Smooth muscle cell (in vitro differentiated cells): ENCODE measurements around the gene NELL2. TPM values are rescaled to one million over a fixed set of nuclear protein-coding genes. Genes with fewer than 3 reads are reported as not detected.

Experiments used
- DNase-seq: peaks from one replicate; lab custom pipeline; 2025; ENCODE audit not compliant: unreplicated experiment; lab: John Stamatoyannopoulos, UW
- H2AFZ ChIP-seq: fragments of 200-600 bp; sonication (generic); 2 replicates; pipeline ENCODE4 v1.6.0; 2016; ENCODE audit warnings: antibody characterized with exemption, low read depth, mild to moderate bottlenecking
- H3F3A ChIP-seq: fragments of 200-600 bp; sonication (generic); 2 replicates; pipeline ENCODE4 v1.6.0; 2017; ENCODE audit warnings: antibody characterized with exemption, low read depth
- H3K27ac ChIP-seq: fragments of 200-600 bp; sonication (generic); 2 replicates; pipeline ENCODE4 v1.5.1; 2016; ENCODE audit warnings: low read depth, mild to moderate bottlenecking
- H3K27me3 ChIP-seq: fragments of 200-600 bp; sonication (generic); 2 replicates; pipeline ENCODE4 v1.6.1; 2016; ENCODE audit warnings: low read depth, mild to moderate bottlenecking
- H3K36me3 ChIP-seq: fragments of 200-600 bp; sonication (generic); 2 replicates; pipeline ENCODE4 v1.5.1; 2016; ENCODE audit warnings: low read depth
- H3K4me1 ChIP-seq: fragments of 200-600 bp; sonication (generic); 2 replicates; pipeline ENCODE4 v1.5.1; 2016; ENCODE audit warnings: low read depth
- H3K4me2 ChIP-seq: fragments of 200-600 bp; sonication (generic); 2 replicates; pipeline ENCODE4 v1.6.0; 2016; ENCODE audit warnings: mild to moderate bottlenecking
- H3K4me3 ChIP-seq: fragments of 200-600 bp; sonication (generic); 2 replicates; pipeline ENCODE4 v1.5.1; 2016; ENCODE audit warnings: mild to moderate bottlenecking
- H3K79me2 ChIP-seq: fragments of 200-600 bp; sonication (generic); 2 replicates; pipeline ENCODE4 v1.6.0; 2016; ENCODE audit warnings: low read depth, mild to moderate bottlenecking
- H3K9ac ChIP-seq: fragments of 200-600 bp; sonication (generic); 2 replicates; pipeline ENCODE4 v1.6.0; 2016; ENCODE audit warnings: low read depth
- H3K9me3 ChIP-seq: fragments of 200-600 bp; sonication (generic); replicated peaks from 2 replicates; pipeline ENCODE4 v1.5.1; 2016; ENCODE audit warnings: low read depth
- H4K20me1 ChIP-seq: fragments of 200-600 bp; sonication (generic); 2 replicates; pipeline ENCODE4 v1.6.0; 2016; ENCODE audit warnings: low read depth
- CTCF ChIP-seq: fragments of 200-600 bp; sonication (generic); IDR thresholded peaks from 2 replicates; pipeline ENCODE4 v1.5.1; 2017; ENCODE audit warnings: borderline replicate concordance, mild to moderate bottlenecking, antibody characterized with exemption; ENCODE audit not compliant: insufficient read depth, poor library complexity, severe bottlenecking
- WGBS: methylation state at CpG from one replicate; pipeline ENCODE4 v1.1.7; 2016; ENCODE audit warnings: low lambda C conversion rate; 5-methylcytosine and 5-hydroxymethylcytosine counted together
- polyA plus RNA-seq: library from polyadenylated mRNA; unstranded; fragments of >200 nt; fragmentation: Nextera tagmentation; extraction: Ambion mirVana; gene quantifications from 2 replicates; pipeline ENCODE4 v1.2.1, GENCODE V29; 2016
- total RNA-seq: library from RNA; depleted of rRNA; stranded (reverse); fragments of >200 nt; gene quantifications from 2 replicates; pipeline ENCODE4 v1.2.3, GENCODE V29; 2014

The NELL2 gene
- total and polyA plus RNA-seq, 2 experiments from 2014 or later = 16.8 TPM; not detected in 1

- no peak for TF ChIP-seq CTCF
- Histone ChIP-seq H3K9ac (no peak overlapping the region), H3K27ac (no peak overlapping the region), H3F3A (no peaks in the 10 kb centered on the region), H2AFZ (no peak overlapping the region), H3K4me2 (no peak overlapping the region), H3K4me3 (no peak overlapping the region), H3K27me3 (no peaks in the 10 kb centered on the region), H3K9me3 (no peaks in the 10 kb centered on the region), H3K4me1 (peaks cover 5% of the 10 kb centered on the region), H3K79me2 (no peaks in the 10 kb centered on the region), H4K20me1 (no peaks in the 10 kb centered on the region), H3K36me3 (no peaks in the 10 kb centered on the region)
- no peak for DNase-seq
Measured at GRCh38 chr12:44677724-44678123, 198.4 kb downstream of the NELL2 start.

- 18% methylated on average over 1 of the region's 1 CpG for WGBS
- Histone ChIP-seq H3K4me1 (peaks cover 5% of the 10 kb centered on the region), H3K9ac (no peak overlapping the region), H4K20me1 (no peaks in the 10 kb centered on the region), H3K27me3 (no peaks in the 10 kb centered on the region), H3K4me3 (no peak overlapping the region), H3K79me2 (no peaks in the 10 kb centered on the region), H2AFZ (no peak overlapping the region), H3K27ac (no peak overlapping the region), H3K36me3 (no peaks in the 10 kb centered on the region), H3F3A (no peaks in the 10 kb centered on the region), H3K9me3 (no peaks in the 10 kb centered on the region), H3K4me2 (no peak overlapping the region)
- no peak for TF ChIP-seq CTCF
- no peak for DNase-seq
Measured at GRCh38 chr12:44674875-44675274, 201.2 kb downstream of the NELL2 start.

- TF ChIP-seq CTCF = no peak
- Histone ChIP-seq H3F3A (no peaks in the 10 kb centered on the region), H3K4me2 (no peak overlapping the region), H3K27me3 (no peaks in the 10 kb centered on the region), H3K9me3 (peaks cover 3% of the 10 kb centered on the region), H3K79me2 (no peaks in the 10 kb centered on the region), H3K9ac (no peak overlapping the region), H3K4me3 (no peak overlapping the region), H4K20me1 (no peaks in the 10 kb centered on the region), H2AFZ (no peak overlapping the region), H3K36me3 (no peaks in the 10 kb centered on the region), H3K4me1 (peaks cover 5% of the 10 kb centered on the region), H3K27ac (no peak overlapping the region)
- WGBS = 94% methylated on average over 1 of the region's 1 CpG
- no peak for DNase-seq
Measured at GRCh38 chr12:44673811-44674210, 202.3 kb downstream of the NELL2 start.

GRCh38 chr12:44672042-44672441, 204.1 kb downstream of the NELL2 start:
- Histone ChIP-seq H4K20me1 (no peaks in the 10 kb centered on the region), H2AFZ (no peak overlapping the region), H3K9ac (no peak overlapping the region), H3K9me3 (peaks cover 3% of the 10 kb centered on the region), H3K27me3 (no peaks in the 10 kb centered on the region), H3K4me3 (no peak overlapping the region), H3K4me1 (peaks cover 5% of the 10 kb centered on the region), H3K79me2 (no peaks in the 10 kb centered on the region), H3K4me2 (no peak overlapping the region), H3F3A (no peaks in the 10 kb centered on the region), H3K27ac (no peak overlapping the region), H3K36me3 (no peaks in the 10 kb centered on the region)
- 94% methylated on average over 5 of the region's 5 CpGs for WGBS
- DNase-seq = no peak
- no peak for TF ChIP-seq CTCF
